SK-N-SH treated with all-trans-retinoic acid at 6 μM for 48 hours (cell line): ENCODE measurements around the gene PARP2.

Experiments used
- ARNTL ChIP-seq: fragments of 450-650 bp; formaldehyde crosslinking; IDR thresholded peaks from 2 replicates; pipeline ENCODE4 v1.5.0; 2020; ENCODE audit warnings: low read depth, mild to moderate bottlenecking, moderate library complexity, borderline replicate concordance
- PATZ1 ChIP-seq: fragments of 250-450 bp; sonication (Bioruptor Pico); IDR thresholded peaks from 2 replicates; pipeline ENCODE4 v1.8.0; 2020; ENCODE audit warnings: mild to moderate bottlenecking, moderate library complexity, borderline replicate concordance

GRCh38 chr14:20332788-20333493 lies 10.5 kb upstream of the PARP2 start, which contains the start of gene CCNB1IP1:
- TF ChIP-seq ARNTL (CRISPR knock-in tag) (no peak), PATZ1 (CRISPR knock-in tag) (no peak)
